RCC 7860 (cell line): ENCODE measurements around the gene NPSR1.
"Not testable (repeated sequence)": the region's sequence is repeated elsewhere in the genome, so short reads cannot be mapped to it uniquely, and the experiment has no call there.

Experiments used
- DNase-seq: peaks from one replicate; pipeline ENCODE4 v3.0.0-alpha.2; 2015; ENCODE audit warnings: low spot score
- FAIRE-seq: peaks from 2 replicates; lab custom pipeline; 2012; peaks lifted over from hg19 to GRCh38; lab: Jason Lieb, UNC

The NPSR1 gene

DNA sequence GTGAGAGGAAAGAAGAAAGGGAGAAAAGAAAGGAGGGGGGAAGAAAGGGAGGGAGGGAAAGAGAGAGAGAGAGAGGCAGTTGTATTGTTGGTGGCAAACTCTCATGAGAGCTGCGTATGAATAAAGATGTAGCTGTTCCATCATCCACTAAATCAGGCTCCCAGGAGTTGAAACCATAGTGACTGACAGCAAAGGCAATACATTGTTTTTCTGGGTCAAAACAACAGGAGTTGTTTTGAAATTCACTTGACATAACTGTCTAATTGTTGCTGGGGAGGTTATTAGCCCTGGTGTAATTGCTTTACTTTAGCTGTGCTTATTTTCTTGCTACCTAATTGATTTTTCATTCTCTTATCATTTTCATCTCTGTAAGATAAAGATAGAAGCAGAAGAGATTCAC lies 173.4 kb downstream of the NPSR1 start:
- no peak for DNase-seq
- no peak for FAIRE-seq

DNA sequence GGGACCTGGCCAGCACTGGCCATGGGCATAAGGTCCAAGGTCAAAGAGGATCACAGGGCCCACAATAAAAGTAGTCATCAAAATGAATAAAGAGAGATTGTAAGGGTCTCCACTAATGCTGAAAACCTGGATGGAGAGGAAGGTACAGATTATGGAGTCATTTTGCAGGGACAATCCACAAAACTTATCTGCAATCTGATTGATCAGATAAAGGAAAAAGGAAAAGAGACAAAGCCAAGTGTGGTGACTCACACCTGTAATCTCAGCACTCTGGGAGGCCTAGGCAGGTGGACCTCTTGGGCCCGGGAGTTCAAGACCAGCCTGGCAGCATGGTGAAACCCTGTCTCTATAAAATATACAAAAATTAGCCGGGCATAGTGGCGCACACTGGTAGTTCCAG lies 174.0 kb downstream of the NPSR1 start:
- DNase-seq (no peak), FAIRE-seq (no peak)

DNA sequence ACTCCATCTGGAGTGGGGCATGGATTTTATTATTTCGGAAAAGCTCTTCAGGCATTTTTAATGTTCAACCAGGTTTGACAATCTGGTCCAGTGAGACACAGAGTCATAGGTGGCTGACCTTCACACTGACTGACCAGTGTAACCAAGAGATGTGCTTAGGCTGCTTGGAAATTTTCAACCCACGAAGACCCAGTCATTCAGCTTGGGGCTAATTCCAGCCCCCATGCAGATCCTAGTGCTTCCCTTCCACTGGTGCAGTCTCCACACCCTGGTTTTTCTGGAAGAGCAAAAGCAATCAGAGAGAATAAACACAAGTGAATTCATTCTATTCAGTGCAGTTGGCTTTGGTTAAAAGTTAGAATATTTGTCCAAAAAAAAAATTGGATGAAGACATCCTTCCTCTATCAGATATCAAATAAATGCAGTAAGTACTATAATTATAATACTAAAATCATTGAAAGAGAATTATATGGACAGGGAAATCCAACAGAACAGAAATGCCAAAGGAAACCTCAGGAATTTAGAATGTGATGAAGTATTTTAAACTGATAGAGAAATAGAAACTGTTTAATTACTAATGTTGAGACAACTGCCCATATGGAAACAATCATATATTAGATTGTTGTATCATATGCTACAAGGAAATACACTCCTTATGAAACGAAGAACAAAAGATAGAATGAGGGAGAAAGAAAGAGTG lies 178.0 kb downstream of the NPSR1 start:
- DNase-seq (no peak), FAIRE-seq (no peak)

DNA sequence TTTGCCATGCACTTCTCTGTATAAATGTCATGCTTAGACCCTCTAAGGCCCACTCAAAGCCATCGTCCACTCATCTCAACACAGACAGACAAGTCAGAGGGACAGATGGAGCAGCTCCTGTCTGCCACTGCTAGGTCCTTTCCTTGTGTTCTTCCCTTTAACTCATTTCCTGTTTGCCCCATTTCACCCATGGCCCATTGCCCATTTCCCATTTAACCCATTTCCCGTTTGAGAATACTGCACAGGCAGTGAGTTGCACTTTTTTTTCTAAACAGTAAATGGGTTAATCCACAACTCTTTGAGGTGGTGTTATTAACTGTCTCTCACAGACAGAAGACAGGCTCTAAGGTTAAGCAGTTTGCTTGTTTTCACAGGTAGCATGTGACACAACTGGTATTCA lies 179.3 kb downstream of the NPSR1 start:
- DNase-seq, result no peak
- no peak for FAIRE-seq

DNA sequence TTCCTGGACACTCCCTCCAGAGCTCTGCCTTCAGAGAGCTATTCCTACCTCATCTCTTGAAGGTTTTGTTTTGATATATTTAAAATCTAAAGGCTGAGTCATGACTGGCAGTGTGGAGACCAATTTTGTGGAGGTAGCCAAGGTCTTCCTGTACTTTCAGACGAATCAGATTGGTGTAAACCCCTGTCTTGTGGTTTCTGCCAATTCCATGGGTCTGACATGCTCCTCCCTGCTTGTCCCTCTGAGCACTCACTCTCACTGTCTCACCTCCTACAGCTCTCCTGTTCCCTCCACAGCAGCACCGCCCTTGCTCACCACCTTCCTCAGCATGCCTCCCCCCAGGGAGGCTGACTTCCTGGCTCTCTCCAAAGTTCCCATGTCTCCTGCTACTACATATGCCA lies 179.8 kb downstream of the NPSR1 start:
- DNase-seq, result peak; percentile 74
- peak; percentile 58 for FAIRE-seq

DNA sequence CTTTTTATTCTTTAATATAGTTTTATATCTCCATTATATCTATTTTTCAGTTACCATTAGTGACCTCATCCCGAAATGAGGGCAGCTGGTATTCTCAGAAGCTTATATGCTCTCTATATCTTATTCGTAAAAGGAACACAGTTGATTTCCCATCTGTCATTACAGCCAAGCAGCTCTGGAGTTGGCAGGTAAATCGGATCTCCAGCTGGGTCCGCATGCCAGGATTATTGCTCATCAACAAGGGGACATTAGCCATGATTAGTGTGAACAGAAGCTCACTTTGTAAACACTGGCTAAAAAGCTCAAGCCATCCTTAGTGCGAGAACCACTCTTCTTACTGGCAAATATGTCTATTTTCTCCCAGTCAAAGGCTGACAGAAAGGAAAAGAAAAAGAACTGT lies 180.3 kb downstream of the NPSR1 start:
- DNase-seq (peak; percentile 27), FAIRE-seq (no peak)

DNA sequence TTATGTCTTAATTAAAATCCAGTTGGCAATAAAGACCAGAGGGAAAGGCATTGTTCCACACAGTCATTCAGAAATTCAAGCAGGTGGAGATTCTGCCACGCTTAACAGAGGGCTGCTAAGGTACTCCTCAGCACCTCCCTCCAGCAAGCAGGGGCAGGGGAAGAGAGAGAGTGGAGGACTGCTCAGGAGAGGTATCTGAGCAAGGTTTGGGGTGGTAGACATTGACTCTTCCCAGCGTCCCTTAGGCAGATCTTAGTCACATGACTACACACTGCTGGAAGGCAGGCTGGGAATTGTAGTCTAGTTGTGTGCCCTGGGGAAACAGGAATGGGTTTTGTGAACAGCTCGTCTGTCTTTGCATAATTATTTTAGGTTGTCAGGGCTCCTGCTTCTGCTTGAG lies 181.6 kb downstream of the NPSR1 start:
- no peak for FAIRE-seq
- DNase-seq, result no peak

DNA sequence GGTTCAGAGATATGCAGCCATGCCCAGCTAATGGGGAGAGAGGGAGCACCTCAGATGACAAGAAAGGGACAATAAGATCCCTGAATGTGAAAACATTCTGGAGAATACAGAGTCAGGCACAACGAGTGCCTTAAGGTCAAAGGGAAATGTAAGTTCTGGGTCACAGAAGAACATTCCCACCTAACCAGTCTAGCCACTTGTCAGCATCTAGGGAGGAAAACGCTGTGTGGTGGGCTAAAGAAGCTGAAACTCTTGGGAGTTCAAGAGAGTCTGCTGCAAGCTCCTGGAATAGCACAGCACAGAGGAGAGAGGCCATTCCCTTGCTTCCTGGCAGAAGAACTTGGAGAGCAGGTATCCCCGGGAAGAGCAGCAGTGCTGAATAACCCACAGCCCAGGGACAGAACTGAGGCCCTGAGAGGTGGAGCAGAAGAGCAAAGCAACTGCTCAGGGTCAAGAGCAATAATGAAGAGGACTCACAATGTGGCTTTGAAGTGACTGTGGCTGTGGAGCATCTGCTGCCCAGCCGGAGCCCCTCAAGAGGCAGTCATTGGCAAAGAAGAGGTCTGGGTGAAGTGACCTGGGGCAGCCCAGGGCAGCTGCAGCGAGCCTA lies 182.3 kb downstream of the NPSR1 start:
- DNase-seq (no peak), FAIRE-seq (no peak)

DNA sequence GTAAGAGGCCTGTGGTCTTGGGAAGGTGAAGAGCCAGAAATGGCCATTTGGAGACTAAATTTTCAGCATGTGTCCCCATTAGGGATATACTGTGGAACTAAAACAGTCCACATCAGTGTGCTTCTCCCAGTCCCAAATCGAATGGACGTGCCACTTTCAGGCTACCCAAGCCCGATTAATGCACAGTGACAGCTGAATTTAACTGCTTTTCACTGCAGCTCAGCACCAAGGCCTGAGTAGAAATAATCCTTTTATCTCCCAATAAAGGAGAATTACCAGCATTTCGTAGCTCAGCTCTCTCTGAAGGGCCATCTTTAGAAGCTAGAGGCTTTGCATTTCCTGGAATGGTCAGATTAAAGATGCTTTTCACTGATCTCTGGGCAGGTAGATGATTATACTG lies 183.3 kb downstream of the NPSR1 start:
- no peak for DNase-seq
- no peak for FAIRE-seq

DNA sequence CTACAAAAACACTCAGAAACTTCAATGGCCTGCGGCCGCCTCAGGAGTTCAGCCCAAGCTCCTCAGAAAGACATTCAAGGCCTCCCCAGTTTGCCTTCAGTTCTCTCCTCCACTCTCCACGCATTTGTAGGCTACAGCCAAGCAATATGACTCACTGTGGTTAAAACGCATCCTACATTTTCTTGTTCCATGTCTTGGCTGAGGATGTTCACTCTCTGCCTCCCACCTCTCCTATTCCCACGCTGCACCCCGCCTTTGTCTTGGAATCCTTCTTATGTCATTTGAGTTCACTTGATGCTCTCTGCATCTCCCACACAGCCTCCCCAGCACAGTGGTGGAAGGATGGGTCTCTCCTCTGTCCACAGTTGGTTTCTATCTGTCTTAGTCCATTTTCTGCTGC lies 184.8 kb downstream of the NPSR1 start:
- DNase-seq (peak; percentile 38), FAIRE-seq (no peak)

DNA sequence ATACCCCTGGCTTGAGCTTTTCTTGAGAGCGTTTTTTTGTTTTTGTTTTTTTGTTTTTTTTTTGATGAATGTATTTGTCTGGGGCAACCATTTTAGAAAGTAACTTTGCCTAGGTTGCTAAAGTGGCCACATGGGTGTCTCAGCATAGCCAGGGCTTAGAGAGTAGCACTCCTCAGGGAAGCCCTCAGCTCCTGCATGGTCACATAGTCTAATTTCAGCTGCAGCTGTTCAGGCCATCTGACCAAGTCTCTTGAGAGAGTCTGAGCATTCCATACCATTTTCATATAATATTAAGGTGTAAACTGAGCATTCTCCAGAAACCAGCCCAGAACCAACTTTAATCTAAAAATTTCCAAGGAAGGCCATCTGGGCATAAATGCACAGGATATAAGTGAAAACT lies 186.4 kb downstream of the NPSR1 start:
- FAIRE-seq, result no peak
- no peak for DNase-seq

DNA sequence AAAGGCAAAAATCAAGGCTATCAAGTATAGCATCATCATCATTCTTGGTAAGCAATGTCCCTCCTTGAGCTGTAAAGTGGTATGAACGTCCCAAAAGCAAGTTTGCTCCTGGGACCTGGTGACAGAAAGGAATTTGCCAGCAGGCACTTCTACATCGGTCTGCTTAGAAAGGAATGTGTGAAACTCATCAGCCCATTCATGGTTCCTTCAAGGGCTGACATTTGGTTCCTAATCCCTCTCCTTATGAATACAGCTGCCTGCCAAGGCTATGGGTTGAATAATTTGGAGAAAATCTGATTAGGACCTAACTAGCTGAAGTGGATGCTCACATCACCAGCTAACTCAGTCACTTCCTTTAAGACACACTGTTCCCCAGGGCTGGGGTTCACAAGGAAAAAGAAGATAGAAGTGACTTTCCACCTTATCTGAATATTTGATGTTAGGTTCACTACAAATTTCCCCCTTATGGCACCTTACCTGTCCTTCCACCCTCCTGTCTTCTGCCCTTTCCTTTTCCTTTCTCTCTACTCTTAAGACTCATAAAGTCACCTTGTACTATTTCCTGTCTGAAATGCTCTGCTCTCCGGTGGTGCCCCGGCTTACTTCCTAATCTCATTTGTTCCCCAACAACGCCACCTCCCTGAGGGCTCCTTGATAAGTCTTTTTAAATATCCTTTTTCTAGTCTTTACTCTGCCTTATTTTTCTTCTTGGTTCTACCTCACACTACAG lies 187.1 kb downstream of the NPSR1 start:
- FAIRE-seq (no peak), DNase-seq (no peak)

DNA sequence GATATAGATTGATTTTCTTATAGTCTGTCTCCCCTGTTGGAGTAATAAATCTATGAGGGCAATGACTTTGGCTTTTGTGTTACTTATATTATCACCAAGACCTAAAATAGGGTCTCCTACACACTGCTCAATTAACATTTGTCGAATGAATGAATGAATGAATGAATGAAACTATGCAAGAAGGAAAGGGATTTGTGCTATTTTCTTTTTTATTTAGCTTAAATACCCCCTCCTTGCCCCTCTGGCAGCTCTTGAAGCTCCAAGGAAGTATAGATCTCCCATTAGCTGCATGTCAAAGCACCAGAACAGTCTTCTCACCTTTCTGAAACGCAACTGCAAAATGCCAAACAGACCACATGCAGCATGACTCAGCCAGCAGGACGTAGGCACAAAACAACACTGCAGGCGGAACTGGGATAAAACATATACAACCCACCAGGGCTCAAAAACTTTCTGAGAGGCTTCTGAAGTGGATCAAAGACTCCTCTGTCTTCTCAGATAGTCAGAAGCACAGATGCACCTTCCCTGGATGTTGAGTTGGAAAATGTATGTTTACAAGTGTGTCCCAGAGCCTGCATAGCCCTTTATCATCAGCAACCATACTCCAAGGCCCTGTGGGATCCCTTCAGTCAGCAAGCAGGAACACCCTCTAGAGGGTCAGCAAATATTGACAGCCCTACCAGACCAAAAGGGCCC lies 187.8 kb downstream of the NPSR1 start:
- no peak for DNase-seq
- no peak for FAIRE-seq

DNA sequence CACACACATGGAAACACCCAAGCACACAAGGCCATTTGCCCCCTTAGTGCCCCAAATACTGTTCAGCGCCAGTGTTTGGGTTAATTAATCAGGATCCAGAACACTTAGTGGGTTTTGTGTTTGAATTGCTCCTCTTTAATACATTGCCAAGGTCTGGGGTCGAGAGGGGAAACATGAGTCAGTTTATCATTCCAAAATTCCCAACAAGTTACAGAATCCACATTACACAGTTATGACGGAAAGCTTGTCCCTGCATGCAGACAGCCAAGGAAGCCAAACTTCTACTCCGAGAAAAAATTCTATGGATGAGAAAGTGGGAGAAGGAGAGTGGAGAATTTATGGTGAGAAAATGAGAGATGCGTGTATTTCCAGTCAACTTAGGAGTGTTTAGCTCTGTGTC lies 189.0 kb downstream of the NPSR1 start:
- FAIRE-seq (no peak), DNase-seq (no peak)

DNA sequence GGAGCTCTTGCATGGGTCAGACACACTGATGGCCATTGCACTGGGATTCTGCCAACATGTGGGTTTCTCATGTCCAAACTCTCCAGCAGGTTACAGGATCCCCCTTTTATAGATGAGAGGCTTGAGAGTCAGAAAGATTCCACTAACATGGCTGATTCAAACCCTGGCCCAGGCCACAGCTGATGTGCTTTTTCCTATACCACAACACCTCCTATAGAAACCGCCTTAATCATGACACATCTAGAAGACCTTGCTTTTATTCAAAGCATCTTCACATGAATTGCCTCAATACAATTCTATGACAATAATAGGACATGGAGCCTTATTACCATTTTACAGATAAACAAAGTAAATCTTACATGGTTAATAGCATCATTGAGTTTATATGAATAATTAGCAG lies 190.7 kb downstream of the NPSR1 start:
- DNase-seq (no peak), FAIRE-seq (no peak)

DNA sequence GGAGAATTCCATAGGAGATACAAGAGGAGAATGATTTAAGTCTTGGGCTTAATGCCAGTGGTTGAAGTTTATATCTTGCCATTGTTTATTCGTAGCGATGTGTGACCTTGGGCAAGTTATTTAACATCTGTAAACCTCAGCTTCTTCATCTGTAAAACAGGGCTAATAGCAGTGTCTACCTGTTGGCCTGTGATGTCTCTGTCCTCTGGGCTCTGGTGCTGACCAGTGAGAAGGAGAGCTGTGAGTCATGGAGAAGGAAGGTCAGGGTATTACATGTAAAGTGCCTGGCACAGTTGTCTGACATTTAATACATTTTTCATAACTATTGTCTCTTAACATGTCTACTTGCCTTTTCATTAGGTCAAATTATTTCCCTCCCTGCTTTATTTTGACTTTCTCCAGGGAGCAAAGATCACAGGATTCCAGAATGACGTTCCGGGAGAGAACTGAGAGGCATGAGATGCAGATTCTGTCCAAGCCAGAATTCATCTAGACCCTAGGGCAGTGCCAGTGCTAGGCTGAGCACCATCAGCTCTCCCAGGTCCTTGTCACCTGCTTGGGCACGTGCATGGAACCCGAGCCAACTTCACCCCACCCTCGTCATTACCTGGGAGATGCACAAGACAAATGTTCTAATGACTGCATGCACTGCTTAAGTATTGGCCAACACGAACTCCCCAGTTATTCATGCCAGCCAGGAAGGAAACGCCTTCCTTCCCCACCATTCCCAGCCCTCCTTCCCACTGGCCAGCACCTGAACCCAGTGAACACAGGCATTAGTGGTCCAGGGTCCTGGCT lies 191.3 kb downstream of the NPSR1 start:
- no peak for FAIRE-seq
- DNase-seq, result no peak

DNA sequence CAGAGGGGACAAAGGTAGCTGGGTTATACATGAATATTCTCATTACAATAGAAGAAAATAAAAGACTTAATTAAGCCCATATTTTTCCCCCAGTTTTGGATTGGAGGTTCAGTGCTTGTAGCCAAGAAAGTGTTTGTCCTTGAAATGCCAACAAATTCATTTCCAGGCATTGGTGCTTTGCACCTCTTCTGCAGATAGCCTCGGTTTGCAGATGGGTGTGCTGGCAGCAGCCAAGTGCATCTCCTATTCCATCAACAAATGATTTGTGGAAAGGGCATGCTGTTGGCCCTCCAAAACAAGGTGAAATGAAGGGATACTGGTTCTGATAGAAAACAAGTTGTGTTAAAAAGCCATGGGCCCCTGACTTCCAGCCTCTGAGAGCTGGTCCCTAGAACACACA lies 192.0 kb downstream of the NPSR1 start:
- DNase-seq (no peak), FAIRE-seq (no peak)

DNA sequence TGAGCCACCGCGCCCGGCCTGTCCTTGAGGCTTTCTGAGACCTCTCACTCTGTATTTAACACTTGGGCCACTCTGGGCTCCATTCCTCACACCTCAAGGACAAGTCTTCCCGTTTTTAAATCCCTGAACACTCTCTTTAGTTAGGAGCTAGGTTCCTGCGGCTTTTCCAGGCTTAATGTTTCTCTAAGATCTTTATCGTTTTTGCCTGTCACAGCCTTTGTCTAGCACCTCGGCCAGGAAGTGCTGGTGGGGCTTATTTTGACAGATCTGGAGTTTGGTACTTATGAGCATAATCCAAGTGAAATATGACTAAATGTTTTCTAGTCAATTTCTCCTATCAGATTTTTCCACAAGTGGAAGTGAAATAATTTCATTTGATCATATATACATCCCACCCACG lies 192.7 kb downstream of the NPSR1 start:
- FAIRE-seq, result no peak
- DNase-seq, result no peak

DNA sequence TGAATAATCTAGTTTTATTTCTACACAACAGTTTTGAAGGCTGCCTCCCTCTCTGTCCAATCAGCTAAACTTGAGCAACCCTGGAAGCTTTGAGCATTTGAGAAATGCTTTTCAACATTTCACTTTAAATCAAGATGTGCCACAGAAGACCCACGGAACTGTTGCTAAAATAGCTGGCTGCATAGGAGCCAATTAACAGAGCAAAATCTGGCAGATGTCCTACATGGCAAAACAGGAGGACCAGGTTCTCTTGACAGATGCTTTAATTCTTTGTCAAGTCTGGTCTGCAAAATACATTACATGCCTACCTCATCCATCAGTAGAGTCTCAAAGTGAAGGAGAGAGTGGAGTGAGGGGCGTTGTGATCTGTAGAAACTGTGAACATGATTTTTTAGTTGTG lies 193.4 kb downstream of the NPSR1 start:
- DNase-seq, result no peak
- no peak for FAIRE-seq

DNA sequence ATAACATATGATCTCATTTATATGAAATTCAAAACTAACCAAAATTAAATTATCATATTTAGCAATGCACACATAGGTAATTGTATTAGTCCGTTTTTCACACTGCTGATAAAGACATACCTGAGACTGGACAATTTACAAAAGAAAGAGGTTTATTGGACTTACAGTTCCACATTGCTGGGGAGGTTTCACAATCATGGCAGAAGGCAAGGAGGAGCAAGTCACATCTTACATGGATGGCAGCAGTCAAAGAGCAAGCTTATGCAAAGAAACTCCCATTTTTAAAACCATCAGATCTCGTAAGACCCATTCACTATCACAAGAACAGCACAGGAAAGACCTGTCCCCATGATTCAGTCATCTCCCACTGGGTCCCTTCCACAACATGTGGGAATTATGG lies 200.4 kb downstream of the NPSR1 start:
- DNase-seq, FAIRE-seq: not testable (repeated sequence)

DNA sequence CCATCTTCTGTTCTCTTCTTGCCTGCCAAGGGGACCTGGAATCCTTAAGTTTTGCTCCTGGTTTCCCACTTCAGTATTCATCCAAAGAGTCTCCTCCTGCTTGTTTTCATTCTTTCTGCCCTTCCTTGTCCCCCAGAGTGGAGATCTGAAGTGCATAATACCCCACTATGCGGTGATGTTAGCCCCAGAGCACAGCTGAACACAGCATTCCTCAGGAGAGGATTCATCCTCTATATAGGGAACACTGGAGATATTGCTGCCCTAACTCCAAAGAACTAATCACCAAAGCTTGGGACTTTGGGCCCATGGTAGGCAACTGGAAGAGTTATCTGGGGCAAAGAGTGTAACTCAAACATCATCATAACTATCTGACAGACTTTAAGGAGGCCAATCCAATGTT lies 201.3 kb downstream of the NPSR1 start:
- DNase-seq, FAIRE-seq: not testable (repeated sequence)
